OCI-LY3 (cell line): ENCODE data around the gene RAB5B.
A peak's percentile ranks its signal among the peaks of the same experiment; 100 is the strongest.
"Not testable (repeated sequence)": the region's sequence is repeated elsewhere in the genome, so short reads cannot be mapped to it uniquely, and the experiment has no call there.

ENCODE experiments used
- H2AFZ ChIP-seq: fragments of 200-600, 300-600 bp; shearing (Covaris generic); 2 replicates; pipeline ENCODE4 v1.6.0; 2014; ENCODE audit warnings: antibody characterized with exemption, low read depth, low read length
- H3K27ac ChIP-seq: fragments of 200-600, 300-600 bp; sonication (generic); 2 replicates; pipeline ENCODE4 v1.5.1; 2014; ENCODE audit warnings: mild to moderate bottlenecking, low read length, moderate library complexity, mixed read lengths
- H3K27me3 ChIP-seq: fragments of 200-600, 300-600 bp; sonication (generic); 2 replicates; pipeline ENCODE4 v1.6.1; 2014; ENCODE audit warnings: low read depth, low read length, mixed read lengths
- H3K36me3 ChIP-seq: fragments of 200-600, 300-600 bp; sonication (generic); replicated peaks from 2 replicates; pipeline ENCODE3; 2014; ENCODE audit warnings: low read depth, low read length, mixed read lengths
- H3K4me1 ChIP-seq: fragments of 300-600, 200-600 bp; sonication (generic); 2 replicates; pipeline ENCODE4 v1.6.1; 2014; ENCODE audit warnings: low read length, mixed read lengths
- H3K4me2 ChIP-seq: fragments of 200-600, 300-600 bp; sonication (generic); 2 replicates; pipeline ENCODE4 v1.6.1; 2014; ENCODE audit warnings: low read length, mixed read lengths
- H3K4me3 ChIP-seq: fragments of 300-600, 200-600 bp; sonication (generic); 2 replicates; pipeline ENCODE4 v1.5.1; 2014; ENCODE audit warnings: antibody characterized with exemption, mild to moderate bottlenecking, low read length, moderate library complexity
- H3K79me2 ChIP-seq: fragments of 300-600, 200-600 bp; shearing (Covaris generic); 2 replicates; pipeline ENCODE4 v1.6.1; 2014; ENCODE audit warnings: mild to moderate bottlenecking, low read length, mixed read lengths
- H3K9ac ChIP-seq: fragments of 300-600, 200-600 bp; shearing (Covaris generic); 2 replicates; pipeline ENCODE4 v1.6.0; 2014; ENCODE audit warnings: mild to moderate bottlenecking, low read length, moderate library complexity
- H3K9me3 ChIP-seq: fragments of 200-600, 300-600 bp; shearing (Covaris generic); 2 replicates; pipeline ENCODE4 v1.6.1; 2014; ENCODE audit warnings: low read length, mixed read lengths; ENCODE audit not compliant: insufficient read depth
- H4K20me1 ChIP-seq: fragments of 200-600, 300-600 bp; sonication (generic); 2 replicates; pipeline ENCODE4 v1.6.1; 2016; ENCODE audit warnings: low read length, mixed read lengths; ENCODE audit not compliant: insufficient read depth
- EZH2phosphoT487 ChIP-seq: fragments of 200-600 bp; shearing (Covaris generic); IDR thresholded peaks from 2 replicates; pipeline ENCODE4 v1.6.1; 2018; ENCODE audit warnings: antibody characterized with exemption, mixed run types, low read depth
- TF ChIP-seq, protein P1 (sequence below): fragments of 200-600, 300-600 bp; sonication (generic); IDR thresholded peaks from 2 replicates; pipeline ENCODE4 v1.5.1; 2014; ENCODE audit warnings: antibody characterized with exemption, low read length, low read depth

The RAB5B gene

DNA sequence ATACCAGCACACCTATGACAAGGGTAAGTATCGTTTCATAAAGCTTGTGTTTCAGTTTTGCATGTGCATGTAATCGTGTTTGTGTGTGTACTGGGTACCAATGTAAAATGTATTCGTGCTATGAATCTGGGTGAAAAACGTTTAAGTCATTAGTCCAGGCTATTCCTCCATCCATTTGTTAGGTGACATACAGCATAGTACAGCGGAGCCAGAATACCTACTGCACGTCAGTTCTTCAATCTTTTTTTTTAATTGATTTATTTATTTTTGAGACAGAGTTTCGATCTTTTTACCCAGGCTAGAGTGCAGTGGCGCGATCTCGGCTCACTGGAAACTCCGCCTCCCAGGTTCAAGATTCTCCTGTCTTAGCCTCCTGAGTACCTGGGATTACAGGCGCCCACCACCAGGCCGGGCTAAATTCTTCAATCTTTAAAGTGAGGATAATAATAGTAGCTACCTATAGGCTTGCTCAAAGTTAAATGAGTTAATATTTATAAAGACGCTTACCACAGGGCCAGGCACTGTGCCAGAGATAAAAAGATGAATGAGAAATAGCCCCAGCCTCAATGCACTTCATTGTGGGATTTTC, 67.2 kb downstream of the RAB5B start:
- H2AFZ ChIP-seq, result peak overlapping the region; percentile 90
- peaks cover 30% of the 10 kb centered on the region for H3K36me3 ChIP-seq
- H3K9ac ChIP-seq, result peak overlapping the region; percentile 82
- peak overlapping the region; percentile 92 for H3K4me2 ChIP-seq
- H3K9me3 ChIP-seq, result no peaks in the 10 kb centered on the region
- H3K4me1 ChIP-seq, result peaks cover 17% of the 10 kb centered on the region
- TF ChIP-seq, protein P1, sequence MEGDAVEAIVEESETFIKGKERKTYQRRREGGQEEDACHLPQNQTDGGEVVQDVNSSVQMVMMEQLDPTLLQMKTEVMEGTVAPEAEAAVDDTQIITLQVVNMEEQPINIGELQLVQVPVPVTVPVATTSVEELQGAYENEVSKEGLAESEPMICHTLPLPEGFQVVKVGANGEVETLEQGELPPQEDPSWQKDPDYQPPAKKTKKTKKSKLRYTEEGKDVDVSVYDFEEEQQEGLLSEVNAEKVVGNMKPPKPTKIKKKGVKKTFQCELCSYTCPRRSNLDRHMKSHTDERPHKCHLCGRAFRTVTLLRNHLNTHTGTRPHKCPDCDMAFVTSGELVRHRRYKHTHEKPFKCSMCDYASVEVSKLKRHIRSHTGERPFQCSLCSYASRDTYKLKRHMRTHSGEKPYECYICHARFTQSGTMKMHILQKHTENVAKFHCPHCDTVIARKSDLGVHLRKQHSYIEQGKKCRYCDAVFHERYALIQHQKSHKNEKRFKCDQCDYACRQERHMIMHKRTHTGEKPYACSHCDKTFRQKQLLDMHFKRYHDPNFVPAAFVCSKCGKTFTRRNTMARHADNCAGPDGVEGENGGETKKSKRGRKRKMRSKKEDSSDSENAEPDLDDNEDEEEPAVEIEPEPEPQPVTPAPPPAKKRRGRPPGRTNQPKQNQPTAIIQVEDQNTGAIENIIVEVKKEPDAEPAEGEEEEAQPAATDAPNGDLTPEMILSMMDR, result no peak
- TF ChIP-seq EZH2phosphoT487, result no peak
- H3K79me2 ChIP-seq, result peaks cover 23% of the 10 kb centered on the region
- peak overlapping the region; percentile 85 for H3K4me3 ChIP-seq
- peaks cover 7% of the 10 kb centered on the region for H4K20me1 ChIP-seq
- no peaks in the 10 kb centered on the region for H3K27me3 ChIP-seq
- H3K27ac ChIP-seq, result peak overlapping the region; percentile 74

DNA sequence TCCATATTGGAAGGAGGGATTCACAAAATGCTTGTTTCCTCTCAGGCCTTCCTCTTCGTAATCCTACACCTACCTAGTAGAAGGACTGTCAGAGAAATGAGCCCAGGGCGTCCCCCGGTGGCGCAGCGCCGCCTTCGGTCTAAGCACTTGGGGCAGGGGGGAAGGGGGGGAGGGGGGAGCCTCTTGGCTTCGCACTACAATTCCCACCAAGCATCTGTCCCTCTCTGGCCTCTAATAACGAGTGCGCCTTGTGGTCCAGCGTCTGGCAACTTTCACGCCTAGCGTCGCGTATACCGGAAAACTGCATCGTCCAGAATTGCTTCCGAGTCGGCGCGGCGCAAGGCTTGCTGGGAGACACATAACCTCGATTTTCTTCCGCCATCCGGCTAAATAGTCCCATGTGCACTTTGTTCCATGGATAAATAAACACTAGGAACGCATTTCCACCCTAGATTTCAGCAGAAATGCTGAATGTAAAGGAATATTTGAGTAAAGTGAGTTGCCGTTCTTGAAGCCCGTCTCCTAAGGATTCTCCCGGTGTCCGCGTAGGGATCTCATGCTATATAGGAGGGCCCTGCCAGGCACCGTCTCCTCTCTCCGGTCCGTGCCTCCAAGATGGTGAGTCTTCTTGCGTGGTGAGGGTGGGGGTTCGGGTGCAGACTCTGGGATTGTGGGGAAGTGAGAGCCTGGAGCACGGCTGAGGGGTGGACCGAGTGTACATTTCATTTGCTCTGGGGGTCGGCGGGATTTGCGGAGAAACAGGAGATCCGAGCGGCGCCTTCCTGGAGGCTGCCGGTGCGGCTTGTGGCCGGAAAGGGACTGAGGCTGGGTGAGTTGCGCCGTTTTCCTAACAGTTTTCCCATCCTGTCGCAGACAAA, 67.9 kb downstream of the RAB5B start, which contains the start of gene RPS26:
TSS of gene RPS26 (plus strand) at position 367 of the 878 bp plus-strand sequence. CDS start at position 616, 249 bp downstream.
- Histone ChIP-seq H3K27me3 (no peaks in the 10 kb centered on the region), H3K9ac (peak within 1 kb of the TSS; percentile 82), H3K4me2 (peak within 1 kb of the TSS; percentile 99), H3K79me2 (peaks cover 23% of the 10 kb centered on the region), H3K9me3 (no peaks in the 10 kb centered on the region), H3K4me3 (peak within 1 kb of the TSS; percentile 85), H3K36me3 (peaks cover 30% of the 10 kb centered on the region), H2AFZ (peak within 1 kb of the TSS; percentile 98), H3K4me1 (peaks cover 24% of the 10 kb centered on the region), H3K27ac (peak within 1 kb of the TSS; percentile 74), H4K20me1 (peaks cover 7% of the 10 kb centered on the region)
- TF ChIP-seq, protein P1, result peak; percentile 49
- no peak for TF ChIP-seq EZH2phosphoT487

DNA sequence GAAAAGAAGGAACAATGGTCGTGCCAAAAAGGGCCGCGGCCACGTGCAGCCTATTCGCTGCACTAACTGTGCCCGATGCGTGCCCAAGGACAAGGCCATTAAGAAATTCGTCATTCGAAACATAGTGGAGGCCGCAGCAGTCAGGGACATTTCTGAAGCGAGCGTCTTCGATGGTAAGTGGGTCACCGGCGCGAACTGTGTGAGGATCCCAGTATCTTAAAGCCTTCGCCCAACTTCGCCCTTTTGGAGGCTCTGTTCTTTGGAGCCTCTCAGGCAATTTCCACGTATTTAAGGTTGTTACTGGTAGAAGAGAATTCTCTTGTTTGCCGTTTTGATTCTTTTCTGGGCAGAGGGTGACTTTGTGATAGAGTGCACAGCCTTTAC, 68.5 kb downstream of the RAB5B start:
- peak overlapping the region; percentile 82 for H3K9ac ChIP-seq
- H3K36me3 ChIP-seq, result peaks cover 30% of the 10 kb centered on the region
- peak overlapping the region; percentile 74 for H3K27ac ChIP-seq
- H3K27me3 ChIP-seq, H3K9me3 ChIP-seq, H4K20me1 ChIP-seq, H2AFZ ChIP-seq: not testable (repeated sequence)
- peak overlapping the region; percentile 99 for H3K4me2 ChIP-seq
- peak overlapping the region; percentile 85 for H3K4me3 ChIP-seq
- H3K4me1 ChIP-seq, result peaks cover 29% of the 10 kb centered on the region
- H3K79me2 ChIP-seq, result peaks cover 23% of the 10 kb centered on the region

DNA sequence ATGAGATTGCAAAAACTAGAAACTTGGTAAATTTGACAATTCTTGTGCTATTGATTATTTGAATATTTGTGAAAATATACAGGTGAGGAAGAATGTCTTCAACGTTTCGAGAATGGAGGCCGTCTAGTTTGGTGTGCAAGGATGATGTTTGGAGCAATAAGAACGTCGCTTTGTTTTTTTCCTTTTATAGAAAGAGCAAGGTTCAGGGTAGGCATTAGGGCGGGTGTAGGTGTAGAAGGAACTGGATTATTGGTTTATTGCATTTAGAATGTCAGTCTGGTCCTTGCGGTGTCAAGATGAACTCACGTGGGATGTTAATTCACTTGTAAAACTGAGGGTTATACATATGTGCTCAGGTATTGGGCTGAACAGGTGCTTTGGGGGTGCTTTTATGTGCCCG, 69.0 kb downstream of the RAB5B start:
- TF ChIP-seq, protein P1, result no peak
- TF ChIP-seq EZH2phosphoT487, result no peak
- Histone ChIP-seq H3K36me3 (peaks cover 30% of the 10 kb centered on the region), H3K4me3 (peak overlapping the region; percentile 85), H3K27ac (peak overlapping the region; percentile 74), H4K20me1 (peaks cover 7% of the 10 kb centered on the region), H3K4me2 (peak overlapping the region; percentile 99), H3K4me1 (peaks cover 29% of the 10 kb centered on the region), H3K79me2 (peaks cover 23% of the 10 kb centered on the region), H2AFZ (no peak overlapping the region), H3K9me3 (no peaks in the 10 kb centered on the region), H3K9ac (peak overlapping the region; percentile 82), H3K27me3 (no peaks in the 10 kb centered on the region)
